ENCODE results near the gene AFF3. TPM values are rescaled to one million over a fixed set of nuclear protein-coding genes. Genes with fewer than 3 reads are reported as not detected.

AFF3 gene
- total RNA-seq, 1 experiment from 2014 or later, result not detected

GRCh38 chr2:100013892-100014677 is 128.3 kb downstream of the AFF3 start:
- Histone ChIP-seq H3K27ac (ENCODE audit: low read depth, low read length, poor library complexity, severe bottlenecking) (no peak overlapping the region), H3K27me3 (replicated peaks; ENCODE audit: insufficient read depth, low read depth, low read length, poor library complexity) (peaks cover 18% of the 10 kb centered on the region), H3K4me1 (ENCODE audit: insufficient read depth, low read length, poor library complexity, severe bottlenecking) (no peaks in the 10 kb centered on the region), H3K4me3 (ENCODE audit: low read depth, low read length, poor library complexity, severe bottlenecking) (no peak overlapping the region), H3K9me3 (ENCODE audit: low read depth, low read length, poor library complexity, severe bottlenecking) (no peaks in the 10 kb centered on the region), H3K36me3 (ENCODE audit: insufficient read depth, low read length, poor library complexity, severe bottlenecking) (no peaks in the 10 kb centered on the region)
- ChIA-PET POLR2A (ENCODE audit: low non-redundant PET) (no interaction called here), CTCF (no interaction called here)
- DNase-seq (ENCODE audit: low spot score), result no peak
- intact Hi-C loops (cut with micrococcal nuclease; ENCODE audit: unreplicated experiment), result no loop called here
- no TSS peak for BruUV-seq (replicated peaks)
- TF ChIP-seq EZH2 (IDR thresholded peaks at IDR 0.05; ENCODE audit: borderline replicate concordance, low read depth, low read length, poor library complexity, severe bottlenecking), result no peak
- TF ChIP-seq CTCF (conservative IDR thresholded peaks at IDR 0.05; ENCODE audit: low read depth, low read length), result no peak

- peaks cover 29% of the 10 kb centered on the region for H3K27me3 ChIP-seq (replicated peaks; ENCODE audit: insufficient read depth, low read depth, low read length, poor library complexity)
- no peak overlapping the region for H3K27ac ChIP-seq (ENCODE audit: low read depth, low read length, poor library complexity, severe bottlenecking)
- H3K36me3 ChIP-seq (ENCODE audit: insufficient read depth, low read length, poor library complexity, severe bottlenecking), result no peaks in the 10 kb centered on the region
- H3K4me1 ChIP-seq (ENCODE audit: insufficient read depth, low read length, poor library complexity, severe bottlenecking), result no peaks in the 10 kb centered on the region
- H3K9me3 ChIP-seq (ENCODE audit: low read depth, low read length, poor library complexity, severe bottlenecking), result no peaks in the 10 kb centered on the region
- DNase-seq (ENCODE audit: low spot score), result no peak
- intact Hi-C loops (cut with micrococcal nuclease; ENCODE audit: unreplicated experiment), result no loop called here
- no TSS peak for BruUV-seq (replicated peaks)
- CTCF ChIA-PET, result no interaction called here
- H3K4me3 ChIP-seq (ENCODE audit: low read depth, low read length, poor library complexity, severe bottlenecking), result no peak overlapping the region
- POLR2A ChIA-PET (ENCODE audit: low non-redundant PET), result no interaction called here
- no peak for TF ChIP-seq CTCF (conservative IDR thresholded peaks at IDR 0.05; ENCODE audit: low read depth, low read length)
- no peak for TF ChIP-seq EZH2 (IDR thresholded peaks at IDR 0.05; ENCODE audit: borderline replicate concordance, low read depth, low read length, poor library complexity, severe bottlenecking)
Observed at GRCh38 chr2:100012561-100012960, 129.8 kb downstream of the AFF3 start.

GRCh38 chr2:100011272-100011731 is 131.1 kb downstream of the AFF3 start:
- intact Hi-C loops (cut with micrococcal nuclease; ENCODE audit: unreplicated experiment), result no loop called here
- H3K4me1 ChIP-seq (ENCODE audit: insufficient read depth, low read length, poor library complexity, severe bottlenecking), result no peaks in the 10 kb centered on the region
- H3K36me3 ChIP-seq (ENCODE audit: insufficient read depth, low read length, poor library complexity, severe bottlenecking), result no peaks in the 10 kb centered on the region
- H3K4me3 ChIP-seq (ENCODE audit: low read depth, low read length, poor library complexity, severe bottlenecking), result no peak overlapping the region
- no TSS peak for BruUV-seq (replicated peaks)
- no peak for DNase-seq (ENCODE audit: low spot score)
- TF ChIP-seq CTCF (conservative IDR thresholded peaks at IDR 0.05; ENCODE audit: low read depth, low read length) (no peak), EZH2 (IDR thresholded peaks at IDR 0.05; ENCODE audit: borderline replicate concordance, low read depth, low read length, poor library complexity, severe bottlenecking) (no peak)
- CTCF ChIA-PET, result no interaction called here
- no peaks in the 10 kb centered on the region for H3K9me3 ChIP-seq (ENCODE audit: low read depth, low read length, poor library complexity, severe bottlenecking)
- no peak overlapping the region for H3K27ac ChIP-seq (ENCODE audit: low read depth, low read length, poor library complexity, severe bottlenecking)
- POLR2A ChIA-PET (ENCODE audit: low non-redundant PET), result no interaction called here
- H3K27me3 ChIP-seq (replicated peaks; ENCODE audit: insufficient read depth, low read depth, low read length, poor library complexity), result peaks cover 34% of the 10 kb centered on the region

Measured in A673 (cell line).